Esophagus squamous epithelium (tissue), 4 donors: ENCODE data around the gene MAGEA12.
"Not testable (repeated sequence)": the region's sequence is repeated elsewhere in the genome, so short reads cannot be mapped to it uniquely, and the experiment has no call there.

Source experiments
- POLR2A ChIP-seq, 4 donors: fragments of 450-650 bp; IDR thresholded peaks; one replicate each; pipeline ENCODE4 v1.6.1; 2017; ENCODE audit warnings: antibody characterized with exemption in 4 of 4, mild to moderate bottlenecking in 4 of 4, moderate library complexity in 3 of 4
- TF ChIP-seq, protein P1 (sequence below), 6 experiments: fragments of 450-650 bp in 4 of 6; fragments of 200-600 bp in 2 of 6; sonication (generic) in 2 of 6; IDR thresholded peaks; one replicate each; pipeline ENCODE4 v1.5.1; 2016 to 2019; ENCODE audit warnings: antibody characterized with exemption in 6 of 6, mild to moderate bottlenecking in 4 of 6, moderate library complexity in 4 of 6

DNA sequence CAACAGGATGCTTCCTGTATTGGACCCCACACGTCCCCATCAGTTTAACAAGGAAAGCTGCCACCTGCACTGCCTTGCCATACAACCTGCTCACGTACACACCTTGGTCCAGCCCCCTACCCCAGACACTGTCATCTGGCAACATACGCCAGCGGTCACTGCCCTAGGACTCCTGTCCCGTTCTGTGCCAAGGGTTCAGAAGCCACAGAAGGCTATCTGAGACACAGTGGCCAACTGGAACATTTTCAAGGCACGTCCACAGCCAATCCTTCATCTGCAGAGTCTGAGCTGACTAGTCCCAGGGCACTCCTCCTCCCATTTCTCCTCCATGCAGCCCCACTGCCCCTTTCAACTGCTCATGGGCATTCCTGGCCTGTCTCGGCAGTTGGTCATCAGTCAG, 28.0 kb downstream of the MAGEA12 start:
- TF ChIP-seq, protein P1, sequence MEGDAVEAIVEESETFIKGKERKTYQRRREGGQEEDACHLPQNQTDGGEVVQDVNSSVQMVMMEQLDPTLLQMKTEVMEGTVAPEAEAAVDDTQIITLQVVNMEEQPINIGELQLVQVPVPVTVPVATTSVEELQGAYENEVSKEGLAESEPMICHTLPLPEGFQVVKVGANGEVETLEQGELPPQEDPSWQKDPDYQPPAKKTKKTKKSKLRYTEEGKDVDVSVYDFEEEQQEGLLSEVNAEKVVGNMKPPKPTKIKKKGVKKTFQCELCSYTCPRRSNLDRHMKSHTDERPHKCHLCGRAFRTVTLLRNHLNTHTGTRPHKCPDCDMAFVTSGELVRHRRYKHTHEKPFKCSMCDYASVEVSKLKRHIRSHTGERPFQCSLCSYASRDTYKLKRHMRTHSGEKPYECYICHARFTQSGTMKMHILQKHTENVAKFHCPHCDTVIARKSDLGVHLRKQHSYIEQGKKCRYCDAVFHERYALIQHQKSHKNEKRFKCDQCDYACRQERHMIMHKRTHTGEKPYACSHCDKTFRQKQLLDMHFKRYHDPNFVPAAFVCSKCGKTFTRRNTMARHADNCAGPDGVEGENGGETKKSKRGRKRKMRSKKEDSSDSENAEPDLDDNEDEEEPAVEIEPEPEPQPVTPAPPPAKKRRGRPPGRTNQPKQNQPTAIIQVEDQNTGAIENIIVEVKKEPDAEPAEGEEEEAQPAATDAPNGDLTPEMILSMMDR (IDR thresholded peaks at IDR 0.05) = not testable (repeated sequence)
- not testable (repeated sequence) for TF ChIP-seq POLR2A (IDR thresholded peaks at IDR 0.05)
